Measurements from ENCODE around the gene PTPRU.

GRCh38 chr1:29197993-29198392, 38.3 kb upstream of the PTPRU start:
- no peak for TF ChIP-seq CTCF (IDR thresholded peaks at IDR 0.05)
- TF ChIP-seq ZFX (IDR thresholded peaks at IDR 0.05; ENCODE audit: borderline replicate concordance): no peak
